ENCODE results near the gene WNT7A.

GRCh38 chr3:13878281-13879101 lies 1.4 kb downstream of the WNT7A start:
- TF ChIP-seq CTCF (IDR thresholded peaks at IDR 0.05) (no peak), POLR2A (IDR thresholded peaks at IDR 0.05) (no peak)
